Stimulated activated CD4-positive, alpha-beta T cell treated with anti-CD3 and anti-CD28 coated beads, Interleukin-1b, Interleukin-23, amount 100 ng/mL, for 1 hour (primary cell): ENCODE results near the gene NEU1.

Source experiments
- DNase-seq, 2 donors: peaks; one replicate each; pipeline ENCODE4 v3.0.0-alpha.2; 2020; ENCODE audit warnings: low read depth in 2 of 2

NEU1 gene

DNA sequence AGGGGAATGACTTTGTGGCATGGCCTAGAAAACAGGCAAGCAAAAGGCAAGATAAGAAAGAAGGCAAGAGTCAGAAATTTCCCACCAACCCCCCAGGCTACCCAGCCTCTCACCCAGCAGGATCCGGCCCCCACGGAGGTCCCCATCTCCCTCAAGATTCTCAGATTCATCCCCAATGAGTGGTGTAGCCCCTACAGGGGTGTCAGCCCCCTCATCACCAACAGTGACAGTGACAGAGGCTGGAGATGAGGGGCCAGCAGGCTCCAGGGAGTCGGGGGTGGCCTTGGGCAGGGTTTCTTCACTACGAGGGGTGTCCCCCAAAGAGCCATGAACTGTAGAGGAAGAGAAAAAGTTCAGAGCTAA is 33.9 kb upstream of the NEU1 start:
- no peak for DNase-seq

DNA sequence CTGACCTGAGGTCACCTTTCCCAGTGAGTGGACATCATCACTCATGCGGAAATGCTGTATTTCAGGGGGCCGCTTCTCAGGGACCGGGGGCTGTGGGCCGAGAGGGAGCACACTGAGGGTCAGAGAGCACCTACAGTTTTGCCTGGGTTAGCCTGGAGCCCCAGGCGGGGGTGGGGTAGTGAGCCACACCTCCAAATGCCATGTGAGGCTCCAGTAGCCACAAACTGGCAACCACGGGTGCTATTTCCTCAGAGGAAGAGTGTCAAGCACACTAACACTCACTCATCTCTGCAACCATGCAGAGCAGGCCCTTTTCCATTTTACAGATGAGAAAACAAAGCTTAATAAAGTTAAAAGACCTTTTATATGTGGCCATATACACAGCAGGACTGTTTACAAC is 30.2 kb upstream of the NEU1 start:
- no peak for DNase-seq

DNA sequence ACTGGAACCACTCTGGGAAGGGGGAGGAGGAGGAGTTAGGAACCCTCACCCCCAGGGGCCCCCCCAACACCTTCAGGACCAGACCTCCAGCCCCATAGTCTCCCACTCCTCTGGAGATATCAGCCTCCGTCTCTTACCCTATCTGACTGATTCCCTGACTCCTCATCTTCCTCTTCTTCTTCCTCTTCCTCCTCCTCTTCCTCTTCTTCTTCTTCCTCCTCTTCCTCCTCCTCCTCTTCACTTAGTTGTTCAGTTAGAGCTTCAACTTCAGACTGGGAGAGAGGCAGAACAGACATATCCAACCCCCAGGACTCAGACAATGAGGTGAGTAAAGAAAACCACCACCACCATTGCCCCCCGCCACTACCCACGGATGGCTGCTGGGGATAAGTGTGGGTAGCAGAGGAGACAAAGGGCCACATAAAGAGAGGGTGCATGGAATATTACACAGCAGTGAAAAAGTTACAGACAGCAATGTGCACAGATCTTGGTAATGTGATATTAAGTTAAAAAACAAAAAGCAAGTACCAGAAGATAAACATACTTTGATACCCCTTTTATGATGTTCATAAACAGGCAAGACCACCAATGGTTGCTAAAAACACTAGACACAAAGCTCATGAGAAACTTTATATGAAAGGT is 26.8 kb upstream of the NEU1 start:
- no peak for DNase-seq

DNA sequence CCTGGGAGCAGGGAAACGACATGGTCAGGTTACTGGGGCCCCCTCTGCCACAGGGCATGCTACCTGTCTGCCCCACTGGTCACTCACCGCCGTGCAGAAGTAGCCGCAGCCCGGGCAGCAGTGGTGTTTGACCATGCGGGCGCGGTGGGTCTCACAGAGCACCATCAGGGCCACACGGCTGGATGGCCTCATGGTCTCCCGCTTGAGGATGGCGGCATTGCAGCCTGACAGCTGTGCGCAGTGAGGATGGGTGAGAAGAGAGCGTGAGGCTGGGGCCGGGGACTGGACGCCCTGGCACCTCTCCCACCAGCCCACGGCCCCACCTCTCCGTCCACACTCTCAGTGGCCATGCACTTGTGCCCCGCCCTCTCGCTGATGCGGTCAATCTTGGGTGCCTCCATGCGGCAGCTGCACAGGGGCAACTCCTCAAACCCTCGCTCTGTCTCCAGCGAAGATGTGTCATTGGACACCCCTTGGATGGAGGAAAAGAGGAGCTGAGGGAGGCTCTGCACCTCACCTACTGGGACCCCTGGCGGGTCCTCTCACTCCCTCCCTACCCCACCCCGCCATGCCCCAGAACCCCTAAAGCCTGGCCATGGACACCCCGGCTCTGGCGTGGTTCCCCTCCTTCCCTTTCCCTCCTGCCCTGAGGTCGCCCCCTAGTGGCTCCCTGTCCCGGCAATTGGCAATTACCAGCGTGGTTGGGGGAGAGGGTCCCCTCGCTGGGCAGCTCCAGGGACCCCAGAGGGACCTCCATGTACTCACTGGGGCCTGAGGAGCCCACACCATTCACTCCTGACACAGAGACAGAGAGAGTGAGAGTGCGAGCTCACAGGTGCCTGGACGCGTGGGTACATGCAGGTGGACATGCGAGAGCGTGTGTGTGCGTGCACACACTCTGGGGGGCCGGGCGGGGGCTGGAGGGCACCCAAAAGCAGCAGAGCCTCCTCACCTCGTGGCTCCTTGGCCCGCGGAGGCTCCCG is 25.9 kb upstream of the NEU1 start:
- no peak for DNase-seq

DNA sequence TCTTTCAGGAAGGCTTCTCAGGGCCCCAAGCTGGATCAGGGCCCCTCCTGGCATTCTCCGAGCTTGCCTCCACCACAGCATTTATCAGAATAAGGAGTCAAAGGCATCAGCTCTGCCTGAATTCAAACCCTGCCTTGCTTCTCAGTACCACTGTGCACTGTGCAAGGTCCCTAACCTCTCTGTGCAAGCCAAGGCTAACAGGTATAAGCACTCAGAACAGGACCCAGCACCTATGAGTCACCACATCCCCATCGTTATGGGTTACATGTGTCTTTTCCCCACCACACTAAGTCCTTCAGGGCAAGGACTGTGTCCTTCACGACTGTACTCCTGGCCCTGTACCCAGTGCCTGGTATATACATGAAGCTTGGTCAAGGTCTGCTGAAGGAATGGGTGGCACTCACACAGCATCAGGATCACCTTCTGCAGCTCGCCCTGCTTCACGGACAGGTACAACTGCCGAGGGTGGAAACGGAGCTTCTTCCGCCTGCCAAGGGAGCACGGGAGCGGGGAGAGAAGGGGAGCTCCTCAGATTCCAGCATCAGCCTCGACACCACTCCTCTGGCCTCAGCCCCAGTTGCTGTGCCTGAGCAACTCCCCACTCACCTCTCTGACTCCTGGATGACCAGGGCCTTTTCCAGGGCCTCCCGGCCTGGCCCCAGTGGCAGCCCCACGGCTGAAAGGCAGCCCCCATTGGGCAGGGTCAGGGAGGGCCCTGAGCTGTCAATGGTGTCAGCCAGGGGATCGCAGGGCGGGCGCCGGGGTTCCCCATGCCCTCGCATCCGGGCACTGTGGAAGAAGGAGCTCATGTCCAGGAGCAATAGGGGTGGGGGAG is 24.8 kb upstream of the NEU1 start:
- DNase-seq = no peak

DNA sequence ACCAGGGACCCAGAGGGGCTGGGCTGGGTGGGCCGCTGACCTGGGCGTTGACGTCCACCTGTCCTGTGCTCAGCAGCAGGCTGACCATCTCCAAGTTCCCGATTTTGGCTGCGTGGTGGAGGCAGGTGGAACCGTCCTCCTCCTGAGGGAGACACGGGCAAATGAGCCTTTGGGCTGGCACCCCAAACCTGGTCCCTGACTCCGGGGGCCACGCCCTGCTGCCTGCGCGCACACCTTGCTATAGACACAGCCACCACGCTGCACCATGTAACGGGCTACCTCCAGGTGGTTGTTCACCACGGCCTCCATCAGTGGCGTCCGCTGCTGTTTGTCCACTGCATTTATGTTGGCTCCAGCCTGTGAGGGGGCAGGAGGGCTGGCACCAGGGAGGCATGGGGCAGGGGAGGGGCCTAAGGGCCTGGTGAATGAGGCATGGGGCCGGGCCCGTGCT is 23.9 kb upstream of the NEU1 start:
- DNase-seq = no peak

DNA sequence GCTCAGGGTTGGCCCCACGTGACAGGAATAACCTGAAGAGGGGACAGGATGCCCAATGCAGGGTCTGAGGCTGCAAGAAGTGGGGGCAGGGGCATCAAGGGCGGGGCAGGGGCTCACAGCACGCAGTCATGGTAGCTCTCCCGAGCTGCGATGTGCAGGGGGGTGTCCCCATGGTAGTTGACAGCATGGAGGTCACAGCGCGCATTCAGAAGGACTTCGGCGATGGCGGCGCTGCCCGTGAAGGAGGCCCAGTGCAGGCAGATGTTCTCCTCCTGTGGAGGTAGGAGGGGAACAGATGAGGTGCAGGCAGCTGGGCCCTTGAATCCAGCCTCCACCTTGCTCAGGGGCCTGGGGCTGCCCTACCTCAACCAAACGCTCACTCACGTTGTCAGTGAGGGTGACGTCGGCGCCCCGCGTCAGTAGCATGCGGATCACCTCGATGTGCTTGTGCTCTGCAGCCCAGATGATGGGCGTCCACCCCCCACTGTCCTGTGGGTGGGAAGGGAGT is 22.0 kb upstream of the NEU1 start:
- no peak for DNase-seq

DNA sequence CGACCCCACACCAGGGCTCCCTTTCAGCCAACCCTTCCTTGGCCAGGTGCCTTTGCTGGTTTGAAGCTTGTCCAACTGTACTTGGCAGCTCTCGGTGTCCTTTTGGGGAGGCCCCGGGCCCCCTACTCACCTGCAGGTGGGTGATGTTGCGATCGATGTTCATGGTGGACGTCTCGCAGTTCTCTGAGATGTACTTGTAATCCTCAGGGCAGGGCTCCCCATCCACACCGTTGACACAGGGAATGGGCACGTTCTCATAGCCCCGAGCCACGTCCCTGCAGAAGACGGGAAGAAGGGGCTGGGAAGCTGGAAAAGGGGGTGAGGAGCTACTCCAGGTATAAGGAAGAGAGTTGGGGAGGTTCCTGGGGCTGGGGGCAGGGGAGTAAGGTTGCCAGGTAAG is 21.1 kb upstream of the NEU1 start:
- DNase-seq = no peak

DNA sequence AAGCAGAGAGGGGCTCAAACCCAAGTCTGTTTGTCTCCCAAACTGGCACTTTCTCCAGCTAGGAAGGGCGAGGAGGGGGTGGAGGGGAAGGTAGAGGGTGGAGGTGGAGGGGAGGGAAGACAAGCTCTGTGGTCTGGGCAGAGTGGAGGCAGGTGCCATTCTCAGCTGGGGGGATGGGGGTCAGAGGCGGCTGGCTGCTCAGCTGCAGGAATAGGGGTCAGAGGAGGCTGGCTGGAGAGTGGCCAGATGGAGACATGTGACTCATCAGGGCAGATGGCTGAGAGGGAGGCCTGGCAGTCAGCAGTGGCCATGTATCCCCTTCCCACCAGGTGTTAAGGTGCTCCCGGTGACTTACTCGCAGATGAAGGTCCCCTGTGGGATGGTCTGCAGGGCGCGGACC is 19.7 kb upstream of the NEU1 start:
- no peak for DNase-seq

DNA sequence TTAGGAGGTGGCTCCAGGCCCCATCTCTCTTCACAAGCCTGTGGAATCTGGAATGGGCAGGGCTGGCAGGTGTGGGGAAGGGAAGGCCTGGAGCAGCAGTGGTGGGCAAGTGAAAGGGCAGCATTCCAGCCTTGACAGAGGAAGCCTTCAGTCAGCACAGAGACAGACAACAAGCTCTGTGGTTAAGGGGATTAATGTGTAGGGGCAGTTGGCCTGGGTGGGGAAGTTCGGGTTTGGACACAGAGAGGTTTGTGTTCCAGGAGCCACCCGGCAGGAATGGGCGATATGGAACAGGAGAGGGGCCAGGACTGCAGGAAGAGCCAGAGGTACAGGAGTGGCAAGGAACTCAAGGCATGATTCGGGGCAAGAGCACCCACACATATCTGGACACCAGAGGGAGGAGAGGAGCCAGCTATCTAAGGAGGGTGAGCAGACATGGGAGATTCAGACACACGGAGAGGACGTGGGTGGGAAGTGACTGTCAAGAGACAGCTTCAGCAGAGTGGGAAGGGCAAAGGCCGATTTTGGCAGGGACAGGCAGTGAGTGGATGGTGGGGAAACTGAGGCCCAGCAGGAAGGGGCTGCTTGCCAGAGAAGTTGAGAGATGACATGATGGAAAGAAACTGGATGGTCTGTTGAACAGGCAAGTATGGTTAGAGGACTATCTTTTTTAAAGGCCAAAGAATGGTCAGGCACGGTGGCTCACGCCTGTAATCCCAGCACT is 18.7 kb upstream of the NEU1 start:
- DNase-seq = no peak

DNA sequence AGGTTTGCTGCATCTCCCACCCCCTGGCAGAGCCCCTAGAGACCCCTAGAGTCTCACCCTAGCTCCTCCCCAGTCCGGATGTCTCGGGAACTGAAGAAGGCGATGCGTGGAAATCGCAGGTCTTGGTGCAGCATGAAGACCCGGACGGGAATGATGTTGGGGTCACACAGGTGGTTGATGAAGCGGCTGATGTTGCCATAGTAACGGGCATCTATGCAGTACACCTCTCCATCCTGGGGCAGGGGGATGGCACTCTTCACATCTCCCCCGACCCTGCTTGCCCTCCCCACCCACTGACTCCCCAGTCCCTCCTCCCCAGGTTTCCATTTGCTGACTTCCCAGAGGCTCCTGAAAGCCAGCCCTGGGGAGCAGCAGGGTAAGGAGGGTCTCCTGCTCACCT is 18.0 kb upstream of the NEU1 start:
- DNase-seq = no peak

DNA sequence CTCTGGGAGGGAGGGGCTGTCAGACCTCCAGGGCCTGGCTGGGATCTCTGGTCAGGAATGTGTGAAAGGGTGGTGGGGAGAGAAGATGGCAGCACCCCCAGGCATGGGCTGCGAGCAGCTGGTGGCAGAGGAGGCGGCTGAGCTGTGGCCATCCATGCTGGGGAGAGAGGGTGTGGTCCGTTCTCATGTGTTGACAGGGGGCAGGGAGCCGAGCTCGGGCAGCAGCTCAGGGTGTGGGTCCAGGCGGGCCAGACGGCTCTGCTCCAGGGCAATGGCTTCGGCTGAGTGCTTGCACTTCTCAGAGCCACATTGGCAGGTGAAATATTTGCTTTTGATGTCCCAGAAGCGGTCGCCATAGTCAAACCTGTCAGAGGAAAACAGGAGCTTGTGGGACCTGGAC is 17.3 kb upstream of the NEU1 start:
- no peak for DNase-seq

DNA sequence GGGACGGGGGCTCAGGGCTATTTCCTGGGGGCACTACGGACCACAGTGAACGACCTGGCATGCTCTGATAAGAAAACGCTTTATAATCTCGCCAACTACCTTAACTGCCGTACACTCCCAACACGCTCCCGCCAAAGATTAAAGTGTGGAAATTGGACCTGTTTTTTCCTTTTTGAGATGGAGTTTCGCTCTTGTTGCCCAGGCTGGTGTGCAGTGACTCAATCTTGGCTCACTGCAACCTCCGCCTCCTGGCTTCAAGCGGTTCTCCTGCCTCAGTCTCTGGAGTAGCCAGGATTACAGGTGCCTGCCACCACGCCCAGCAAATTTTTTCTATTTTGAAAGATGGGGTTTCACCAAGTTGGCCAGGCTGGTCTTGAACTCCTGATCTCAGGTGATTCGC is 16.5 kb upstream of the NEU1 start:
- DNase-seq = no peak

DNA sequence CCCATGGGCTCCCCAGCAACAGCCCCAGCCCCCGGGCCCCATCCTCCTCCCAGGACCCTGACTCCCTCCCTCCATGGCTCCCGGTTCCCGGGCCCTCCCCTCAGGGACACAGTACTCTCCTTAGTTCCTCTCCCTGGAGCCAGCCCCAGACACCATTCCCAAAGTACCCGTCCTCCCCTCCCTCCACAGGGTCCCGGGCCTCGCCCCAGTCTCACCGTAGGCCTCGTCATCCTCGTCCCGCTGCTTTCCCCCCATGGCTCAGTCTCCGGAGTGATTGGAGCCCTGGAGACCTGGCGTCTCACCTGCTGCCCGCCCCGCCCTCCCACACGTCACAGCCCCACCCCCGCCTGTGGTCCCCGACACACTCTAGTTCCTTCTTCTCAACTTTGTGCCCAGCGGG is 16.1 kb upstream of the NEU1 start, which contains the start of gene SLC44A4:
SLC44A4 (minus strand) TSS at position 272 of the 400 bp plus-strand sequence; CDS start at position 255, 17 bp downstream.
- no peak for DNase-seq

DNA sequence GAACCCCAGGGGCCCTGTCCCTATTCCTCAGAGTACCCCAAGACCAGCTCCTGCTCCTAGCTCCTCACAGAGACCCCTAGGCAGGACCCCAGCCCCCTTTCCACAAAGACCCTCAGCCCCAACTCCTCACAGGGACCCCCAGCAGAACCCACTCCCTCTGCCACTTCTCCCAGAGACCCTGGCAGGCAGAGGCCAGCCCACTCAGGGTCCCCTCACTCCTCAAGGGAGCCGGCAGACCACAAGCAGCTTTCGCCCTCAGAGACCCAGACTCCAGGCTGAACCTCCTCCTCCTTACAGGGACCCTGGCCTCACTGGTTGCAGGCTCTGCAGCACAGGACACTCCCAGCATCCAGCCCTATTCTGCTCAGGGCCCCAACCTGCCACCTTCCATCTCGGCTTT is 15.6 kb upstream of the NEU1 start:
- no peak for DNase-seq

DNA sequence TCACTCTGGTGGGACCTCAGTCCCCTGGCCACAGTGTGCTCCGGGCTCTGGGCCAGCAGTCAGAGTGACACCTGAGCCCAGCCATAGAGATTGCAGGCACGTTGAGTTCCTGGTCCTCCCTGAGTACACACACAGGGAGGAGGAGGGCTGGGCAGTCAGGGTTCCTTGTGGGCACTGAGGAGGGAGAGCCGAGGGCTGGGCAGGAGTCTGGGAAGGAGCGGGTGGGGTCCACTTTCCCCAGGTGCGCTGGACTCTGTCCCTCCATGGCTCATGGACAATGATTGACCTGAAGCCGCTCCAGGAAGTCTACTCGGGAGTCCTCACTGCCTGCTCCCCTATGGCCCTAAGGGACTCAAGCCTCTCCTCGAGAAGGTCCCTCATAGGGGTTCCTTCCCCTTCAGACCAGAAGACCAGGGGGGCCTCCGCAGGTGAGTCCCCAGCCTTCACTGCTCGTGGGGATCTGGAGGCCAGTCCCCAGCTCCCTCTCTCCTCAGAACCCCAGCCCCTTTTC is 15.1 kb upstream of the NEU1 start:
- no peak for DNase-seq

DNA sequence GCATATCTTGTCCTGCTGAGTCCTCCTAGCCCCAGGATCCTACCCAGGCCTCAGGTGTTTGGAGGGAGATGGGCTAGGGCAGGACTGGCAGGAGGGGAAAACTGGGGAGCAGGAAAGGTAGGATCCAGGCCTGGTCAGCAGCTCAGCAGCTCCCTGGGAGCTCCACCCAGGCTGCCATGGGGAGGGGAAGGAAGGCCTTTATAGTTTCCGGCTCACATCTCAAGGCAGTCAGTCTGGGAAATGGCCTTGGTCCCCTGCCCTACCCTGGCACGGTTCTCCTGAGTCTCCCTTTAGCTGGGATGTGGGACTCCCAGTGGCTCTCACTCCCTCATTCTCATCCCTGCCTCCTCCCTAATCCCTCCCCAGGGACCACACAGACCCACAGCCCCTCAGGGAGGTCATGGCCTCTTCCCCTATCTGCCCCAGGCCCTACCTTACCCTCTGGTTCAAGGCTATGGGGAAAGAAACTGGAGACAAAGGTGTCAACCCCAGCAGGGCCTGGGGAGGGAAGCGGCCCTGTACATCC is 14.6 kb upstream of the NEU1 start:
- DNase-seq = no peak

DNA sequence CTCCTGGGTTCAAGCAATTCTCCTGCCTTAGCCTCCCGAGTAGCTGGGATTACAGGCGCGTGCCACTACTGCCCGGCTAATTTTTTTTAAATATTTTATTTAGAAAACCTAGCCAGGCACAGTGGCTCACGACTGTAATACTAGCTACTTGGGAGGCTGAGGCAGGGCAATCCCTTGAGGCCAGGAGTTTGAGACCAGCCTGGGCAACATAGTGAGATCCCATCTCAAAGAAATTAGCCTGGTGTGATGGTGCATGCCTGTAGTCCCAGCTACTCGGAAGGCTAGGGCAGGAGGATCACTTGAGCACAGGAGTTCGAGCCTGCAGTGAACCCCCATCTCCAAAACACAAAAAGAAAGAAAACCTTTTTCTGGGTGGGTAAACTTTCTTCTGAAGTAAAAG is 13.7 kb upstream of the NEU1 start:
- no peak for DNase-seq

DNA sequence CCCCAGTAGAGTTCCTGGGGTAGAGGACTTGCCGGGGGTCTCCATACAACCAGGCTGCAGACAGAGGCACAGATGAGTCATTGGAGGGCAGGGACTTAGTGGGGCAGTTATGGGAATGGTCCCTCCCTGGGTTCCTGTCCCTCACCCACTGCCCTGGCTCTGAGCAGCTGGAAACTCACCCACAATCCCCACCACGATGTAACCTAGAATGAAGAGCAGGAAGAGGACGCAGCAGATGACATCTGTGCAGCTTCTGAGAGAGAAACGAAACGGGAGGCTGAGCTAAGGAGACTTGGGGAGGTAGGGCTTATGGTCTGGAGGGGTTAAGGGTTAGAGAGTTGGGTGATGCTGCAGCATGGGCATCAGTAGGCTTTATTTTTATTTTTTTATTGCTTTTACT is 13.3 kb upstream of the NEU1 start:
- no peak for DNase-seq

DNA sequence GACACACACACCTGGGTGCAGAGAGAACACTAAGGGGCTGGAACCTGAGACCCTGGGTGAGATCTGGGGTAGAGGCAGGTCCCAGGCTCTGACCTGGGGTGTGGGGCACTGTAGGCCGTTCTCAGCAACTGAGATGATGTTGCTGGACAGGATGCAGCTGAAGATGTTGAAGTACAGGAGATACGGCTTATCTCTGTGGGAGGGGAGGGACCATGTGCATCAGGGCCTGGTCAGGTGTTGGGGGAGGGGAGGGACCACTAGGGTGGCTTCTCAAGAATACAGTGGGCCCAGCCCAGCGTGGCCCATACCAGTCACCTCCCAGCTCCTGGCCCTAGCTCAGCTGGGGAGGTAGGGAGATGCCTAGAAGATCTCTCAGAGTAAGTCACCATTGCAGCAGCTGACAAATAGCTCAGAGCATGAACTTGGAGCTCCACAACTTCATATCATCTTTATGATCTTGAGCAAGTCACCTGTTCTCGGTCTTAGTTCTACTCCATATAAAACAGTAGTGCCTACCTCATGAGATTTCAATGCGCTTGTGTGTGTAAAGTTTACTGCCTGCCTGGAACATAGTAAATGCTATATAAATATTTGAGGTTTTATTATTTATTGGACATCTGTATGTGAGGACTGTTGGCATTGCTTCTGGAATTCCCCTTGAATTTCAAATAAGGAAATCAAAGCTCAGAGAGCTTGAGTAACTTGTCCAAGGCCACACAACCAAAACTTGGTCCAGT is 12.4 kb upstream of the NEU1 start:
- no peak for DNase-seq
